ENCODE results near the gene CHST5.
A peak's percentile ranks its signal among the peaks of the same experiment; 100 is the strongest.

Gene CHST5

DNA sequence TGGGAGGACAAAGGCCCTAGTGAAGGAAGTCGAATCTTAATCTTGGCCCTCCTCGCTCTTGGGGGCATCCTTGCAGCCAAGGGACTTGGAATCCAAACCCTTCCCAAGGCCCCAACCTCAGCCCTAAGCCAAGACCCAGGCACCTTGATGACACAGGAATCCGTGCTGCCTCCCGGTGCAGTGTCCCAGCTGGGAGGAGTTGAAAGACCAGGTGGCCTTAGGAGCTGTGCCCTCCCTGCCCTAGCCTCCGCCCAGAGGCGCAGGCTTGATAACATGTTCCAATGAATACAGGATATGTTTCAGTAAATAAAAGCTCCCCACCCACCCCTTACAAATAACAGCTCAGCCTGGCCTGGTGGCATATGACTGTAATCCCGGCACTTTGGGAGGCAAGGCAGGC is at the start of gene CHST5:
Gene CHST5, minus strand, starts transcription at position 208 of the 400 bp plus-strand sequence. CDS start 5,724 bp downstream, outside the sequence.
- no peak for DNase-seq

DNA sequence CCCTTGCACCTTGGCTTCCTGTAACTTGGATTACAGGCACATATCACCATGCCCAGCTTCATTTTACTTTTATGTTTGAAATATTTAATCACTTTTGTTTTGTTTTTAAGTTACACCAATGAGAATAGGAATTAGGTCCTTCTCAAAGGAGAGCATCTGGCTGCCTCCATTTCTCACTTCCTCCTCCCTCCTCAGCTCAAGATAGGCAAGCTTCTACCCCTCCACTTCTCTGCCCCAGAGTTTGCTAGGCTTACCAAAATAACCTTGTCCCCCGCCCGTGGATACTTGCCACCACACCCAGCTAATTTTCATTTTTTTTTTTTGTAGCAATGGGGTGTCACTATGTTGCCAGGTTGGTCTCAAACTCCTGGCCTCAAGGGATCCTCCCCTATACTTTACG is 48.2 kb upstream of the CHST5 start:
- DNase-seq, result no peak

DNA sequence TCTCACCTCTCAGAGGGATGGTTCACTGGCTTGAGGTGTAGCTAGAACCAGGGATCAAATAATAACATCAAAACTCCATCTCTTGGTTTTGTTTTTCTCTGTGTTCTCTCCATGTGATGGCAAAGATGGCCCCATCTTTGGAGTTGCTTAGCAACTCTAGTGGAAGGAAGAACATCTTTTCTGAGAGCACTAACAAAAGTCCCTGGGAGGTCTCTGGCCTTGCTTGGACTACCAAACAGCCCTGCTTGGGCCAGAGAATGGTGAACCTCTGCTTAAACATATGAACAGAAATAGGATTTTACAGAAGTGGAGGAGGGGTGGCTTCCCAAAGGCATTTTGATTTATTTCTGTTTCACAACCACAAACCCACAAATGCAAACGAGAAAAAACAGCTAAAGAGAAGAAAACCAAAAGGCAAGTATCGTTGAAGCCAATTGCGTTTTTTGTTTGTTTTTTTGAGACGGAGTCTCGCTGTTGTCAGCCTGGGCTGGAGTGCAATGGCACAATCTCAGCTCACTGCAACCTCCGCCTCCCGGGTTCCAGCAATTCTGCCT is 43.5 kb upstream of the CHST5 start:
- DNase-seq, result no peak

DNA sequence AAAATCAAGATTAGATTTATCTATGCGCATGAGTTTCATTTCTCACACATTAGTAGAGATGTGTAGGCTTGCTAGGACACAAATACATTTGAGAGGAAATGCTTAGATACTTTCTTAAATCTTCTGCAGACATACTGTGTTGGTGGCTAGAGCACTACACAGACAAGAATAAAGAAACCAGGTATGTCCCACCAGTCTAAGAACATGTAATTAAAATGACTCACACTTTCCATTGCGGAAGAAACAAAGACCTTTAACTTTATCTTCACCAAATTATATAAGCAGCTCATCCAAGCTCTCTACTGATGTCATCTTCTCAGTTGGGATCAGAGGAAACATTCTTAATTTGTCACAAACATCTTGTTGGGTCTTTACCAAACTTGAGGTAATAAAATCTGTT is 42.8 kb upstream of the CHST5 start:
- no peak for DNase-seq

DNA sequence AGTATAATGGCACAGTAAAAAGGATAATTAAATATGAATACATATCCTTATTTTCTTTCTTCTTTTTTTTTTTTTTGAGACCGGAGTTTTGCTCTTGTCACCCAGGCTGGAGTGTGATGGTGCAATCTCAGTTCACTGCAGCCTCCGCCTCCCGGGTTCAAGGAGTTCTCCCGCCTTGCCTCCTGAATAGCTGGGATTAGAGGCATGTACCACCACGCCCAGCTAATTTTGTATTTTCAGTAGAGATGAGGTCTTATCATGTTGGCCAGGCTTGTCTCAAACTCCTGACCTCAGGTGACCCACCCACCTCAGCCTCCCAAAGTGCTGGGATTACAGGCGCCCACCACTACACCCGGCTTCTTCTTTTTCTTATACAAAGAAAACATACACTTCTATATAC is 42.3 kb upstream of the CHST5 start:
- DNase-seq, result no peak

DNA sequence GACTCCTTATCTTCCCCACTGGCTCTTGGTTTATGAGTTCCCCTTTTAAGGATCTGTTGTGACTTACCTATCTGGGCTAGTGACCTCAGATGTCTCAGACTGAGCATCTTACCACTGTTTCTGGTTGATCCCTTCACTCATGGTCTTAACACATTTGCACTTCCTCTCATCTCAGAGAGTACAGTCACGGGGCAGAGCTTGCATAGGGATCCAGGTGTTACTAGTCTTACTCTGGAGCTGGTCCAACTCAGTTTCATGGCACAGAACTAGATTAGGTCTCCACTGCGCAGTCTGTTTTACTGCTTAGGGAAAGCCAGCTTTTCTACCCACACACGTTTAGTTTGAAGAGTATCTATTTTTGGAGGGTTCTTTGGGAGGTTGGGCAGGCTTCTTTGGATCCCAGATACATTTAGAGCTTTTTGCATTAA is 40.5 kb upstream of the CHST5 start:
- no peak for DNase-seq

DNA sequence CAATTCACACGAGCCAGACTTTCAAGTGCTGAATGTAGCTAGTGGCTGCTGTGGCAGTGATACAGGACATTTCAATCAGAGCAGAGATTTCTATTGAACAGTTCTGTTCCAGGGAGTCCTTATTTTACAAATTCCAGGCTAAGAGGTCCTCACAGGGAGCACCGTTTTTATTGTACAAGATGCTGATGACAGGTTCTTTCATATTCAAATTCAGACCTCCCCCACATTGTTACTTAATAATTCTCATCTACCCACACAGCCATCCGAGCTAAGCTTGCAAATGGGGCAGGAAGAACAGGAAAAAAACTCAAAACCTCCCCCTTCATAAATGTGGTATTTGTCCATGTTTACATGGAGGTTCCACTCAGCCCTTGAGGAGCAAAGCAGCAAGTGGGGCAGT is 40.0 kb upstream of the CHST5 start:
- DNase-seq, result no peak

DNA sequence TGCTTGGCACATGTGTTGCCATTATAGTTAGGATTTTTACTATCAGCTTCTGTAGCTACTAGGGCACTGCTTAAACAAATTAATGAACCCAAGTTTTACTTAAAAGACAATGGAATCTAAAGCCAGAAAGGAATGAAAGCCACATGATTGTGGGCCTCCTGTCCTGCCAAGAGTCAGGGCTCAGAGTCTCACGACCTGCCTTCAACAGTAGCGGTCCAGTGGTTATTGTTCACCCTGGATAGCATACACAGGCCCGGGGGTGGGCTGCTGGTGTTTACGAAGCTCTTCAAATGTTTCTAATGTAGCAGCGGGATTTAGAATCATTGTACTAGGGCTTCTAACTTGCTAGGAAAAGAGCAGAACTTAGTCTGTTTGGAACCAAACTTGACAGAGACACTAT is 38.0 kb upstream of the CHST5 start:
- no peak for DNase-seq

DNA sequence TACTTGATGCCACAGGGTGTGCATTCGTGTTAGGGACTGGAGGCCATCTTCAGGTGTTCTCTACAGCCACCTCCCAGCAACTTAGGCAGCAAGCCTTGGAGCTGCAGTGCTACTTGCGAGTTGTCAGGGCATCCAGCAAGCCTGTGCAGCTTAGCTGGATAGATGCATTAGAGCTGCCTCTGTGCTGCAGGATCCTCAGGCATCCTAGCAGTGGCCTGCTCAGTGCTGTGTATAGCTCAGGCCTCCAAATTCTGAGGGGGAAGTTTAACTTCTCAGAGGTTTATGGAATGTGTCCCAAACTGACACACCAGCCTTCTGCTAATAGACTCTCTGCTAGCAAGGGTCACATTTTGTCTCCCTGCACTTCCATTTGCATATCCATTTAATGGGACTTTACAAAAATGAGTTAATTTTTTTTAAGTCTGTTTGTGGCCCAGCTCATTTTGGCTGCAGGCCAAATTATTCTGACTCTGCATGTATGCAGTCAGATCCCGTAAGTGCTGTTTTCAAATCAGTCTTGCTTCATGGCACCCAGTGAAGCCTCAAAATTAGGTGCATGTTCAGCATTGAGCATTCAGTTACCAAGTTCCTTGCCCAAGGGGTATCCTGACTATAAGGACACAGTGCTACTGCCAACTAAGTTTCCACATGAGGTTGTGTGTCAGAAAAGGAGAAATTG is 37.1 kb upstream of the CHST5 start:
- DNase-seq, result no peak

DNA sequence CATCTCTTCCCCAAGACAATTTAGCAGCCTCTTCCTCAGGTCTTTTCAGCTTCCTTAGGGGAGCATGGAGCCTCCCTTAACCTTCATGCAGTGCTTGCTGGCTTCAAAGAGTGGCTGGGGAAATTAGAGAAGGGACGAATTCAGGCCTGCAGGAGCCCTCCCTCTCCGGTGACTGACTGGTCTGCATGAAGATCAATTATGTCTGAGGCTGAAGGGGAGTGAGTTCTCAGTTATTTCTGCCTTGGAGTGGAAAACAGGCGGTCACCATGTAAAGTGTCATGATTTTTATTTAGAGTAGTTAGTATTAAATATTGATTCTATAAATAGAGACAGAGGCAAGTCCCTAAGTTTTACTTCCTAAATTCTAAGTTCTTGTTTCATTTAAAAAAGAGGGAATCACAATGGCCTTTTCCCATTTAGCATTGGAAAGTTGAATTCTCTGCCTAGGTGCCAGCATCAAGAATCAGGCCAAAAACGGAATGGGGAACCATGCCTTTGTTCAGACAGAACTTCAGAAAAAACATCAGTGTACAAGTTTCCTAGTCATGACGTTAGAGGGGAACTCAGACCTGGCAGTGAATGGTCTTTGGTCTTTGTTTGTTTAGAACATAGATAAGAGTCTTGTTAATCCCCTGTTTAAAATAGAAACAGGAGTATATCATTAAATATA is 34.6 kb upstream of the CHST5 start:
- no peak for DNase-seq

DNA sequence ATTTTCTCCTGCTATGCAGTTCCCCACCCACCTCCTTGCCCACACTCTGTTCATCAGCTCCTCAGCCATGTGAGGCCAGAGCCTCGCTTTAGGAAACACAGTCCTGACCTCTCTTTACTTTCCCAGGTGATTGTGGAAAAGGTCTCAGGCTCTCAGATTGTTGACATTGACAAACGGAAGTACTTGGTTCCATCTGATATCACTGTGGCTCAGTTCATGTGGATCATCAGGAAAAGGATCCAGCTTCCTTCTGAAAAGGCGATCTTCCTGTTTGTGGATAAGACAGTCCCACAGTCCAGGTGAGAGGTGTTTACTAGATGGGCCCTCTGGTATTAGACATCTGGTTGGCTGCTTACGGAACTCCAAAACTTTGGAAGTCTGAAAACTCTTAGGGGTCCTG is 32.0 kb upstream of the CHST5 start:
- DNase-seq, result no peak

DNA sequence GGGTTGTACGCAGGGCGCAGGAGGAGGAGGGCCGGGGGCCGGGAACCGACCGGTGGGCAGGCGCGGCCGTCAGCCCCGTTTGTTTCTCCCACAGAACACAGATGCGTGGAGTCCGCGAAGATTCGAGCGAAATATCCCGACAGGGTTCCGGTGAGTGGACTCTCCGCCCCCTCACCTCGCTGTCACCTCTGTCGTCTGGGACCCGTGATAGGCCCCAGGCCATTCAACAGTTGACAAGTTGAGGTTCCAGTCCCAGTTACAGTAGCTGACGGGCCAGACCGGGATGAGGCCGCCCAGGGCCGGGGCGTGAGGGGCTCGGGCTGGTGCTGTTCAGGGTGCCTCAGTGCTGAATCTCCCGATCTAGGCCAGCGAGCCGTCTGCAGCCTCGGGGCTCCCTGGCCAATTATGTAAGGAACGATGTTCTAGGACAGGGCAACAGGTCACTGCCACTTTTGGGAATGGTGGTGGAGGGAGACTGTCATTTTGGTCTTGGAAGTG is 30.9 kb upstream of the CHST5 start:
- peak in 1 of 2 donors; percentile 6 for DNase-seq

DNA sequence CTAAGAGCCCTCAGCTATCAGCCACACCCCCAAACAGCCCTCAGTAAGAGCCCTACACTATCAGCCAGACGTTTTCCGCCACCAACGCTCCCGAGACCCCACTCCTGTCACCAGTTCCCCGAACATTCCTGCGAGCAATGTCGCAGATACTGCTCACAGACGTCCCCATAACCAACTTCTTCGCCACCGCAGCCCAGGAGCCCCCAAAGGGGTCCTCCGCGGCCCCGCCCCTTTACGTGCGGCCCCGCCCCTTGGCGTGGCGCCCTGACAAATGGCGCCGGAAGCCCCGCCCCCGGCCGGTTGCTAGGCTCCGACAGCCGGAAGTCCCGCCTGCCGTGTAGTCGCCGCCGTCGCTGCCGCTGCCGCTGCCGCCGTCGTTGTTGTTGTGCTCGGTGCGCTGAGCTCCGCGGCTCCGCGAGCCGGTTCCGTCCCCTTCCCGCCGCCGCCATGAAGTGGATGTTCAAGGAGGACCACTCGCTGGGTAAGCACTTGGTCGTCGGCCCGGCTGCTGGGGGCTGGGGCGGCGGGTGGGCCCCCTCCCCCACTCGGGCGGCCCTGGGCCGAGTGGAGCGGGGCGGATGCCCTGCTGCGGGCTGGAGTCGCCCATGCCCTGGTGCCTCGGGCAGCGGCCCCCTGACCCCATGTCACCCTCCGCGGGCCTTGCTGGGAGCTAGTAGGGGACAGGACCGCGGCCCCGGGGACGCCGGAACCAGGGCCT is 30.3 kb upstream of the CHST5 start, which contains the start of gene GABARAPL2:
Gene GABARAPL2, plus strand, starts transcription at position 340 of the 718 bp plus-strand sequence. Its CDS starts 108 bp downstream, at position 448.
- peak; percentile 89 to 90 for DNase-seq

DNA sequence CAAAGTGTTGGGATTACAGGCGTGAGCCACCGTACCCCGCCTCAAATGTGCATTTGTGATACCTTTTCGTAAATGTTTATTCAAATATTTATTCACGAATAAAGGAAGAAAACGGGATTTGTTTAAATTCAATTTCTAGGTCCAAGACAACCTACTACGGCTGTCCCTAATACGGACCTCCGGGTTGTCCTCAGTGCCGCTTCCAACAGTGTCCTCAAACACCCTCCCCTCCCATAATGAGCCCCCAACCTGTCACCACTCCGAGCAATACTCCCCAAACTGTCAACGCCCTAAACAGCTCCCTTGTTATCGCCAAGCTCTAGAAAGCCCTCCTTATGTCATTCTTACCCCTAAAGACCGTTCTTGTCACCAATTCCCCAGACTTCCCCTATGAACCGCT is 29.7 kb upstream of the CHST5 start:
- no peak for DNase-seq

DNA sequence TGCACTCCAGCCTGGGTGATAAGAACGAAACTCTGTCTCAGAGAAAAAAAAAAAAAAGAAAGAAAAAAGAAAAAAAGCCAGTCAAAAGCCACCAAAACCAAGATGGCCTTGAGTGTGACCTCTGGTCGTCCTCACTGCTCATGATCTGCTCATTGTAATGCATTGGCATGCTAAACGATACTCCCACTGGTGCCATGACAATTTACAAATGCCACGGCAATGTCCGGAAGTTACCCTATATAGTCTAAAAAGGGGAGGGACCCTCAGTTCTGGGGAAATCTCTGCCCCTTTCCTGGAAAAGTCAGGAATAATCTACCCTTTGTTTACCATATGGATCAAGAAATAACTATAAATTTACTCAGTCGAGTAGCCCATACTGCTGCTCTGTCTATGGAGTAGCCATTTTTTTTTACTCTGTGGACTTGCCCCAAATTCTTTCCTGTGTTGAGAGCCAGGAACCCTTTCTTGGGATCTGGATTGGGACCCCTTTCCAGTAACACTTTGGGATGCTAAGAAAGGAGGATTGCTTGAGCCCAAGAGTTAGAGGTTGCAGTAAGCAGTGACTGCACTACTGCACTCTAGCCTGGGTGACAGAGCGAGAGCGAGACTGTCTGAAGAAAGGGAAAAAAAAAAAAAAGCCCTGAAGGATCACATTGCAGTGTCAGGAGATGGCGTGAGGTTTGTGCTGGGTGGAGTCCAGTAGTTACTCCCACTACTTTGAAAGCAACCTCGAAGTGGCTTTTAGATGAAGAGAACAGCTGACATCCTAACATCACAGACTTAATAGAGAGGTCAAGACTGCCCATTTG is 23.9 kb upstream of the CHST5 start:
- no peak for DNase-seq

DNA sequence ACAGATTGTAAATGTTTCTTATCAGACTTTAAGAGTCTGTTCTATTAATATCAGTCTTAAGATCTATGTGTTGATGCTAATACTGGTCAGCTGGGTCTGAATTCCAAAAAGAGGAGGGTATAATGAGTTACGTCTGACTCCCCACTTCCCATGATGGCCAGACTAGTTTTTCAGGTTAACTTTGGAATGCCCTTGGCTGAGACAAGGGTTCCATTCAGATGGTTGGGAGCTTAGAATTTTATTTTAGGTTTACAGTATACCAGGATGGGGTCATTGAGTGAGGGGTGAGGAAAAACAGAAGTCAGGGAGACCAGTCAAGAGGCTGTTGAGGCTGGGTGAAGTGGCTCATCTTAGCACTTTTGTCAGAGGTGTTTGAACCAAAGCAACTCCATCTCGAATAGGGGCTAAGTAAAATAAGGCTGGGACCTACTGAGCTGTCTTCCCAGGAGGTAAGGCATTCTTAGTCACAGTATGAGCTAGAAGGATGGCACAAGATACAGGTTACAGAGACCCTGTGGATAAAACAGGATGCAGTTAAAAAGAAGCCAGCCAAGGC is 23.0 kb upstream of the CHST5 start:
- no peak for DNase-seq

DNA sequence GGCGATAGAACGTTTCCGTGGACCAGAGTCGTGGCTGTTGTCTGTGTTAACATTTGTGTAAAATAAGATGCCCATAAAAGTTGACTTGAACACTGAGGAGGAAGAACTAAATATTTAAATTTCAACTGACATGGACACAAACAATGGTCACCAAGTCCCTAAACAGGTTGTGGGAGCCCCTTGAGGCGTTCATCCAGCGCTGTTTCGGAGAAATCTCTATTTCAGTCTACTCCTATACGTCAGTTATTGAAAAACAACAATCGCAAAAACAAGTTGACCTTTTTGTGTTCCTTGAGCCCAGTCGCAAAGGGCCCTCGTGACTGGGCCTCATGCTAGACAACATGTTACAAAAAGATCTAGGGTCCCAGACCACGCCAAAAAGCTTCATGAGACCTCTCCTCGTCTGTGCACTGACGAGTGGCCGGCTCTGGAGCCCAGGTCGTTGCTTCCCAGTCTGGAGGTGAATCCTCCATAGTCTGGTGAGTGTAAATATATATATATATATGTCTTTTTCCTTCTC is 20.6 kb upstream of the CHST5 start:
- no peak for DNase-seq

DNA sequence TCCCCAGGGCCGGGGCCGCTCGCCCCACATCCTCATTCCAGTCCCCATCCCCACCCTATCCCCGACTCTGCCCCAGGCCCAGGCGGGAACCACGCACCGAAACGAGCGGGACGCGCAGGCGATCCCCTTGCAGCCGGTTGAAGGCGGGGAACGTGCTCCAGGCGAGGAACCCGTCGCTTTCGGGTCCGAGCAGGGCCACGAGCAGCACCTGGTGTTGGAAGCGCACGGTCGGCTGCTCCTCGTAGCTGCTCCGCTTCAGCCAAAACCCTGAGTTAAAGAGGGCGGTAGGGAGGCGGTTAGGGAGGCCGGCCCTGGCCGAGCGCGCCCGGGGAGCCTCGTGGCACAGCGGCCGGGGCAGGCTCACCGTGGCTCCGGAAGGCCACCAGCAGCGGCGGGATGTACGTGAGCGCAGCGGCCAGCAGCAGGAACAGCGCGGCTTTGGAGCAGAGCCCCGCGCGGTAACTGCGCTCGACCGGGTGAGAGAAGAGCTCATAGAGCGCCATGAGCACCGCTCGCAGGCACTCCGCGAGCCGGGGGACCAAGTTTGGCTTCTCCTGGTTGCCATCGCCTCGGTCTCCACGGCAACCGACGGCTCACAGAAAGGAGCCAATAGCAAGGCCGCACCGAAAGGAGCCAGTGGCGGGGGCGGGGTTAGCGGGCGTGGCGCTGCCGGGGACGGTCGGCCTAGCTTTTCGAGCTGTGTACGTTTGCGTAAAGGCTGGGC is 20.0 kb upstream of the CHST5 start, which contains the start of gene TMEM231:
Gene TMEM231, minus strand, starts transcription at position 546 of the 724 bp plus-strand sequence. Its CDS starts 43 bp downstream, at position 503.
- DNase-seq, result peak; percentile 96 to 98

DNA sequence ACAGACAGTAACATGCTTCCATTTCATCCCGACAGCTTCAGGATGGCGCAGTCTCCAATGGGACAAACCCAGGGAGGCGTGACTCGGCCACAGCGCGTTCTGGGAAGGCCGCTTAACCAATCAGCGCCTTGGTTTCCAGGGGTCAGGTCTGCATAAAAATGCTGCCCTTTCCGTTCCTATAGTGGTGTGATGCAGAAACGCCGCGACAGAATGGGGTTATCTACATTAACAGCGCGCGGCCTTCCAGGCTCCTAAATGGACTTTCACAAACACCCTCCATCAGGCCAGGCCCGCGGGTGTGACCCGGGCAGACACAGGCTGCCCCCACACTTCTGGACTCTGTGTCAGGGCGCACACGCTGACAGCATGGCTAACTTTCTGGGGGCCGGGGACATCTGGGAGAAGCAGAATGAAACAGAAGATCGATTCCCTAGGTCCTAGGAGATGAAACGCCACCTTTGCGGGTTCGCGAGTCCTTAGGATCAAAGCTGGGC is 19.4 kb upstream of the CHST5 start:
- DNase-seq, result peak in 1 of 2 donors; percentile 3

DNA sequence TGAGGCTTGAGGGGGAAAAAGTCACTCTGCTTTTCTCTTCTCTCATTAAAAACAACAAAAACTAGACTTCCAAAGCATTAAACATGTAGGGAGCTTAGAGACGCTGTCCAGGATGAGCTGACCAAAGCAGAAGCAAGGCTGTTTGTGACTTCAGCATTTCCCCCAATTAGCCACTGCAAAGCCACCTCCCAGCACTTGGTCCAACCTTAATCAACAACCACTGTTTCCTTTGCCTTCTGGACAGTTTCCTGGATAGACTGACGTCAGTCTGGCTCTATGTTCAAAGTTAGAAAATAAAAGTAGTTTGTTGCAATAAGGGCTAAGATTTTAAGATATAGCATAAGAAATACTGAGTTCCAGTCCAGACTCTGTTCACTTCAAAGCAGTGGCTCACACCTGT is 17.0 kb upstream of the CHST5 start:
- no peak for DNase-seq

DNA sequence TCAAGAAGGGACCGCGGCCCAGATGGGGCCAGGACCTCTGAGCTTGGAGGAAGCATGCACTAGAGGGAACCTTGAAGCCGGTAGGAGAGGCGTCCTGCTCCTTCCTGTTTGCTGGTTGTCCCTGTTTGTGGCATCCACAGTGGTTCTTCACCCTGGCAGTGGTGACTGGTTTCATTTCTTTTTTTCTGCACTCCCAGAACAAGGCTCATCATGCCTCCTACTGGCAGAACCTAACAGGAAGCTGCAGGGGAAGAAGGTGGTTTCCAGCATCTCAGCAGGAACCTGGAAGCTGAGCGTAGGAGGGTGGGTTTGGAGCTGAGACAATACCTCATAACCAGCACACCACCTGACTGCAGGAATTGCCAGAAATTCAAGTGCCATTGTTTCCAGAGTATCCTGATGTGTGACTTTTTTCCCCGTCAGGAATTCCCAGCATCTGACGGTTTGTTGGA is 14.3 kb upstream of the CHST5 start:
- peak in 1 of 2 donors; percentile 8 for DNase-seq
